ENCODE data around the gene TAB2.

DNA sequence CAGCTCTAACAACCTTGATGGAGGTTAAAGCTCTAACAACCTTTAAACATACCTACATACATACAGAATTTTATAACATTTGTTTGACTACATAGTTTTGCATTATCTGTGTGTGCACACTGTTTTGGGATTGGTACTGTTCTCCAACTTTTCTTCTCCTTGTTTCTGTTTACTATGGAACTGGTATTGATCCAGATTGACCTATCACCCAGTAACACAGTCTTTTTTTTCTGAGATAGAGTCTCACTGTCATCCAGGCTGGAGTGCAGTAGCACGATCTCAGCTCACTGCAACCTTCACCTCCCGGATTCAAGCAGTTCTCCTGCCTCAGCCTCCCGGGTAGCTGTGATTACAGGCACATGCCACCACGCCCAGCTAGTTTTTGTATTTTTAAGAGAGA lies 65.9 kb downstream of the TAB2 start:
- TF ChIP-seq PRRX2 (CRISPR knock-in tag; IDR thresholded peaks at IDR 0.05): no peak
- TF ChIP-seq CTCF (IDR thresholded peaks at IDR 0.05): no peak
- no peak for TF ChIP-seq JUN (CRISPR knock-in tag; IDR thresholded peaks at IDR 0.05)
- TF ChIP-seq JAZF1 (CRISPR knock-in tag; IDR thresholded peaks at IDR 0.05): no peak
- TF ChIP-seq IRF1 (CRISPR knock-in tag; IDR thresholded peaks at IDR 0.05): no peak
- no peak for TF ChIP-seq SP1 (CRISPR knock-in tag; conservative IDR thresholded peaks at IDR 0.05)
- no peak for TF ChIP-seq NFE2L1 (CRISPR knock-in tag; IDR thresholded peaks at IDR 0.05)
- TF ChIP-seq ATF6 (CRISPR knock-in tag; IDR thresholded peaks at IDR 0.05): no peak
- TF ChIP-seq, protein P1, sequence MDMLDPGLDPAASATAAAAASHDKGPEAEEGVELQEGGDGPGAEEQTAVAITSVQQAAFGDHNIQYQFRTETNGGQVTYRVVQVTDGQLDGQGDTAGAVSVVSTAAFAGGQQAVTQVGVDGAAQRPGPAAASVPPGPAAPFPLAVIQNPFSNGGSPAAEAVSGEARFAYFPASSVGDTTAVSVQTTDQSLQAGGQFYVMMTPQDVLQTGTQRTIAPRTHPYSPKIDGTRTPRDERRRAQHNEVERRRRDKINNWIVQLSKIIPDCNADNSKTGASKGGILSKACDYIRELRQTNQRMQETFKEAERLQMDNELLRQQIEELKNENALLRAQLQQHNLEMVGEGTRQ (CRISPR knock-in tag; IDR thresholded peaks at IDR 0.05): no peak
- TF ChIP-seq CREM (CRISPR knock-in tag; IDR thresholded peaks at IDR 0.05): no peak
- no peak for TF ChIP-seq CBFB (CRISPR knock-in tag; IDR thresholded peaks at IDR 0.05; ENCODE audit: low read depth)
- TF ChIP-seq MYBL2 (CRISPR knock-in tag; IDR thresholded peaks at IDR 0.05): no peak
- TF ChIP-seq, protein P2, sequence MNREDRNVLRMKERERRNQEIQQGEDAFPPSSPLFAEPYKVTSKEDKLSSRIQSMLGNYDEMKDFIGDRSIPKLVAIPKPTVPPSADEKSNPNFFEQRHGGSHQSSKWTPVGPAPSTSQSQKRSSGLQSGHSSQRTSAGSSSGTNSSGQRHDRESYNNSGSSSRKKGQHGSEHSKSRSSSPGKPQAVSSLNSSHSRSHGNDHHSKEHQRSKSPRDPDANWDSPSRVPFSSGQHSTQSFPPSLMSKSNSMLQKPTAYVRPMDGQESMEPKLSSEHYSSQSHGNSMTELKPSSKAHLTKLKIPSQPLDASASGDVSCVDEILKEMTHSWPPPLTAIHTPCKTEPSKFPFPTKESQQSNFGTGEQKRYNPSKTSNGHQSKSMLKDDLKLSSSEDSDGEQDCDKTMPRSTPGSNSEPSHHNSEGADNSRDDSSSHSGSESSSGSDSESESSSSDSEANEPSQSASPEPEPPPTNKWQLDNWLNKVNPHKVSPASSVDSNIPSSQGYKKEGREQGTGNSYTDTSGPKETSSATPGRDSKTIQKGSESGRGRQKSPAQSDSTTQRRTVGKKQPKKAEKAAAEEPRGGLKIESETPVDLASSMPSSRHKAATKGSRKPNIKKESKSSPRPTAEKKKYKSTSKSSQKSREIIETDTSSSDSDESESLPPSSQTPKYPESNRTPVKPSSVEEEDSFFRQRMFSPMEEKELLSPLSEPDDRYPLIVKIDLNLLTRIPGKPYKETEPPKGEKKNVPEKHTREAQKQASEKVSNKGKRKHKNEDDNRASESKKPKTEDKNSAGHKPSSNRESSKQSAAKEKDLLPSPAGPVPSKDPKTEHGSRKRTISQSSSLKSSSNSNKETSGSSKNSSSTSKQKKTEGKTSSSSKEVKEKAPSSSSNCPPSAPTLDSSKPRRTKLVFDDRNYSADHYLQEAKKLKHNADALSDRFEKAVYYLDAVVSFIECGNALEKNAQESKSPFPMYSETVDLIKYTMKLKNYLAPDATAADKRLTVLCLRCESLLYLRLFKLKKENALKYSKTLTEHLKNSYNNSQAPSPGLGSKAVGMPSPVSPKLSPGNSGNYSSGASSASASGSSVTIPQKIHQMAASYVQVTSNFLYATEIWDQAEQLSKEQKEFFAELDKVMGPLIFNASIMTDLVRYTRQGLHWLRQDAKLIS (CRISPR knock-in tag; IDR thresholded peaks at IDR 0.05; ENCODE audit: borderline replicate concordance): no peak

Measured in WTC11 (cell line).